Measurements from ENCODE around the gene USF3.

- no peak for TF ChIP-seq EZH2phosphoT487 (IDR thresholded peaks at IDR 0.05; ENCODE audit: borderline replicate concordance, low read depth, low read length)
- TF ChIP-seq, protein P1, sequence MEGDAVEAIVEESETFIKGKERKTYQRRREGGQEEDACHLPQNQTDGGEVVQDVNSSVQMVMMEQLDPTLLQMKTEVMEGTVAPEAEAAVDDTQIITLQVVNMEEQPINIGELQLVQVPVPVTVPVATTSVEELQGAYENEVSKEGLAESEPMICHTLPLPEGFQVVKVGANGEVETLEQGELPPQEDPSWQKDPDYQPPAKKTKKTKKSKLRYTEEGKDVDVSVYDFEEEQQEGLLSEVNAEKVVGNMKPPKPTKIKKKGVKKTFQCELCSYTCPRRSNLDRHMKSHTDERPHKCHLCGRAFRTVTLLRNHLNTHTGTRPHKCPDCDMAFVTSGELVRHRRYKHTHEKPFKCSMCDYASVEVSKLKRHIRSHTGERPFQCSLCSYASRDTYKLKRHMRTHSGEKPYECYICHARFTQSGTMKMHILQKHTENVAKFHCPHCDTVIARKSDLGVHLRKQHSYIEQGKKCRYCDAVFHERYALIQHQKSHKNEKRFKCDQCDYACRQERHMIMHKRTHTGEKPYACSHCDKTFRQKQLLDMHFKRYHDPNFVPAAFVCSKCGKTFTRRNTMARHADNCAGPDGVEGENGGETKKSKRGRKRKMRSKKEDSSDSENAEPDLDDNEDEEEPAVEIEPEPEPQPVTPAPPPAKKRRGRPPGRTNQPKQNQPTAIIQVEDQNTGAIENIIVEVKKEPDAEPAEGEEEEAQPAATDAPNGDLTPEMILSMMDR (conservative IDR thresholded peaks at IDR 0.05; ENCODE audit: low read length): no peak
Observed at GRCh38 chr3:113634782-113635474, 61.5 kb downstream of the USF3 start.

All from OCI-LY7 (cell line).